Measurements from ENCODE around the gene EXD3. TPM values are rescaled to one million over a fixed set of nuclear protein-coding genes. Genes with fewer than 3 reads are reported as not detected.

Gene EXD3
- total and polyA plus RNA-seq, 2 of the 13 experiments (the other 11 are each of a cell fraction or from before 2014, with no cell fraction given) = 2.7 to 4.8 TPM

DNA sequence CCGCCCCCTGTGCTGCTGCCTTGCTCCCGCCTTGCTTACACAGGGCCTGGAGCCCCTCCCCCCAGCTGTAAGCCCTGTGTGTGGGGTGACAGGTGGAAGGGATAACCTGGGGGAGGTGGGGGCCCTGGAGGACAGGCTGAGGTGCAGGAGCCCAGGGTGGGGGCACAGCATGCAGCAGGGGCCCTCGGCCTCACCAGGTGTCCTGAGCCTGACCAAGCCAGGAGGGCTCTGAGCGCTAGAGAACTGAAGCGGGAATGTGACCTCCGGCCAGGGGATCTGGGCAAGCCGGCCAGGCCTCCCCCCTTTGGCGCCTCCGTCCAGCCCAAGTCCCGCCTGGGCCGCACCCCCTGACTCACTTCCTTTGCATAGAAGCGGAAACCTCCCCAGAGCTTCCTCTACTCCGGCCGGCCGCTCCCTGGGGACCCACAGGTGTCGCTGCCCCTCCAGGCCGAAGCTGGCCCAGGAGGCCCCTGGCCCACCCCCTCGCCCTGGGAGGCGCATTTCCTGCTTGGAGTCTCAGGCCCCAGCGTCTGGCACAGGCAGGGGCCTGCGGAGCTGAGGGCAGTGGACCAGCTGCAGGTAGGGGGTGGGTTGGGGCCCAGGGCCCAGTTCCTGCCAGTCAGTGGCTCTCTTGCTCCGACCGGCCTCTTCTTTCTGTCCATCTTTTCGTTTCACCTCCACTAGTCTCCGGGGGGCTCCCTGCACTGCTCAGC is 145.5 kb downstream of the EXD3 start, which contains the start of gene TOR4A (continued):
- TF ChIP-seq ZNF605 (CRISPR knock-in tag; IDR thresholded peaks at IDR 0.05) = peak; percentile 80
- no peak for TF ChIP-seq SRY (CRISPR knock-in tag; IDR thresholded peaks at IDR 0.05)
- TF ChIP-seq RBAK (CRISPR knock-in tag; IDR thresholded peaks at IDR 0.05) = no peak
- TF ChIP-seq POLR2A (IDR thresholded peaks at IDR 0.05; ENCODE audit: insufficient read depth in 1 of 2, low read depth in 2 of 2, low read length in 2 of 2) = peak in 1 of 2 experiments; percentile 85; a peak in 2 of 4 replicates
- TF ChIP-seq EP300 (IDR thresholded peaks at IDR 0.05; ENCODE audit: low read depth in 2 of 2, low read length in 2 of 2) = peak; percentile 20 to 39; a peak in 2 of 4 replicates
- no peak; the same call in none of the 2 replicates for TF ChIP-seq EP300 (CRISPR knock-in tag; IDR thresholded peaks at IDR 0.05; ENCODE audit: borderline replicate concordance)
- TF ChIP-seq HMGXB3 (CRISPR knock-in tag; IDR thresholded peaks at IDR 0.05; ENCODE audit: borderline replicate concordance) = peak; percentile 78; the same call in 1 of the 2 replicates
- 0 out of 2 replicates have a peak, but pooled peaks have one; percentile 39 for TF ChIP-seq RNF2 (conservative IDR thresholded peaks at IDR 0.05; ENCODE audit: low read depth)
- TF ChIP-seq RORA (CRISPR knock-in tag; IDR thresholded peaks at IDR 0.05) = no peak
- TF ChIP-seq EEA1 (CRISPR knock-in tag; IDR thresholded peaks at IDR 0.05; ENCODE audit: borderline replicate concordance) = no peak
- TF ChIP-seq POLR2AphosphoS2 (IDR thresholded peaks at IDR 0.05; ENCODE audit: low read depth, low read length) = no peak
- TF ChIP-seq SNAI1 (CRISPR knock-in tag; IDR thresholded peaks at IDR 0.05; ENCODE audit: borderline replicate concordance) = no peak
- no peak for TF ChIP-seq ZNF577 (CRISPR knock-in tag; IDR thresholded peaks at IDR 0.05; ENCODE audit: borderline replicate concordance, low read depth)
- TF ChIP-seq, protein P1, sequence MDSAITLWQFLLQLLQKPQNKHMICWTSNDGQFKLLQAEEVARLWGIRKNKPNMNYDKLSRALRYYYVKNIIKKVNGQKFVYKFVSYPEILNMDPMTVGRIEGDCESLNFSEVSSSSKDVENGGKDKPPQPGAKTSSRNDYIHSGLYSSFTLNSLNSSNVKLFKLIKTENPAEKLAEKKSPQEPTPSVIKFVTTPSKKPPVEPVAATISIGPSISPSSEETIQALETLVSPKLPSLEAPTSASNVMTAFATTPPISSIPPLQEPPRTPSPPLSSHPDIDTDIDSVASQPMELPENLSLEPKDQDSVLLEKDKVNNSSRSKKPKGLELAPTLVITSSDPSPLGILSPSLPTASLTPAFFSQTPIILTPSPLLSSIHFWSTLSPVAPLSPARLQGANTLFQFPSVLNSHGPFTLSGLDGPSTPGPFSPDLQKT (CRISPR knock-in tag; IDR thresholded peaks at IDR 0.05; ENCODE audit: borderline replicate concordance) = no peak
- no peak for TF ChIP-seq TOPORS (CRISPR knock-in tag; IDR thresholded peaks at IDR 0.05)
- TF ChIP-seq ZNF253 (CRISPR knock-in tag; IDR thresholded peaks at IDR 0.05; ENCODE audit: borderline replicate concordance) = no peak
- TF ChIP-seq ZNF281 (CRISPR knock-in tag; IDR thresholded peaks at IDR 0.05; ENCODE audit: borderline replicate concordance) = peak; percentile 89
- TF ChIP-seq NFE2L2 (IDR thresholded peaks at IDR 0.05; ENCODE audit: low read length) = no peak
- TF ChIP-seq ZNF143 (CRISPR knock-in tag; IDR thresholded peaks at IDR 0.05) = peak; percentile 52
- peak; percentile 38; the same call in 1 of the 2 replicates for TF ChIP-seq ZBTB7A (CRISPR knock-in tag; IDR thresholded peaks at IDR 0.05)
- TF ChIP-seq HOXA9 (CRISPR knock-in tag; IDR thresholded peaks at IDR 0.05; ENCODE audit: borderline replicate concordance) = no peak
- TF ChIP-seq MXI1 (IDR thresholded peaks at IDR 0.05; ENCODE audit: borderline replicate concordance, low read depth, low read length) = peak; percentile 81; the same call in 2 of the 3 replicates
